PC-9 (cell line): ENCODE measurements around the gene GALNT1. TPM values are rescaled to one million over a fixed set of nuclear protein-coding genes. Genes with fewer than 3 reads are reported as not detected.

Experiments used
- BruUV-seq: library from RNA; stranded (reverse); fragments of 400-500 nt; replicated peaks from 2 replicates; lab custom pipeline; 2021; lab: Mats Ljungman, UMichigan
- CTCF ChIA-PET: fragments of 300-600 bp; sonication (Branson Sonifier 250); formaldehyde crosslinking; loops from one replicate; lab custom pipeline; 2022; ENCODE audit warnings: antibody characterized with exemption; lab: Charles Lee
- POLR2A ChIA-PET: fragments of 300-600 bp; sonication (Branson Sonifier 250); formaldehyde crosslinking; loops from one replicate; lab custom pipeline; 2022; ENCODE audit warnings: antibody characterized with exemption; ENCODE audit not compliant: unreplicated experiment; lab: Charles Lee
- DNase-seq, 2 experiments: peaks; one replicate each; pipeline versions ENCODE4 v3.0.0 to v3.0.0-alpha.2; 2015 to 2022; ENCODE audit warnings: mixed read lengths in 1 of 2
- H2AFZ ChIP-seq: fragments of 200-600 bp; sonication (generic); 2 replicates; pipeline ENCODE4 v1.8.1; 2017; ENCODE audit warnings: antibody characterized with exemption
- H3F3A ChIP-seq: fragments of 200-600 bp; sonication (generic); 2 replicates; pipeline ENCODE4 v1.8.1; 2017; ENCODE audit warnings: antibody characterized with exemption, mild to moderate bottlenecking, low read depth; ENCODE audit not compliant: insufficient read depth
- H3K27ac ChIP-seq: fragments of 200-600 bp; sonication (generic); 2 replicates; pipeline ENCODE4 v1.6.1; 2016; ENCODE audit warnings: mixed run types
- H3K27me3 ChIP-seq: fragments of 200-600 bp; sonication (generic); 2 replicates; pipeline ENCODE4 v1.6.1; 2016; ENCODE audit warnings: low read depth, mixed run types; ENCODE audit not compliant: insufficient read depth
- H3K36me3 ChIP-seq: fragments of 200-600 bp; sonication (generic); 2 replicates; pipeline ENCODE4 v1.6.1; 2016; ENCODE audit warnings: low read depth, mixed run types
- H3K4me1 ChIP-seq: fragments of 200-600 bp; sonication (generic); replicated peaks from 2 replicates; pipeline ENCODE4 v1.6.1; 2016; ENCODE audit warnings: mixed run types; ENCODE audit not compliant: insufficient read depth
- H3K4me2 ChIP-seq: fragments of 200-600 bp; sonication (generic); 2 replicates; pipeline ENCODE4 v1.6.1; 2017; ENCODE audit warnings: mixed run types
- H3K4me3 ChIP-seq: fragments of 200-600 bp; sonication (generic); 2 replicates; pipeline ENCODE4 v1.6.1; 2016; ENCODE audit warnings: mixed run types
- H3K79me2 ChIP-seq: fragments of 200-600 bp; sonication (generic); 2 replicates; pipeline ENCODE4 v1.6.1; 2017; ENCODE audit warnings: low read depth, mixed run types
- H3K9me2 ChIP-seq: fragments of 200-600 bp; sonication (generic); 2 replicates; pipeline ENCODE4 v1.8.1; 2017; ENCODE audit warnings: mild to moderate bottlenecking; ENCODE audit not compliant: insufficient read depth
- H3K9me3 ChIP-seq: fragments of 200-600 bp; sonication (generic); 2 replicates; pipeline ENCODE4 v1.8.1; 2016; ENCODE audit warnings: low read depth; ENCODE audit not compliant: insufficient read depth
- H4K20me1 ChIP-seq: fragments of 200-600 bp; sonication (generic); 2 replicates; pipeline ENCODE4 v1.8.1; 2017; ENCODE audit not compliant: insufficient read depth
- EZH2 ChIP-seq: fragments of 200-600 bp; sonication (generic); IDR thresholded peaks from 2 replicates; pipeline ENCODE4 v1.8.0; 2017; ENCODE audit warnings: antibody characterized with exemption, low read depth
- intact Hi-C: fragments of 100-400 bp; cut with micrococcal nuclease; formaldehyde crosslinking; loops from one replicate; pipeline ENCODE4 v1.10.0; 2022; ENCODE audit not compliant: unreplicated experiment
- total RNA-seq: library from RNA; stranded (reverse); gene quantifications from 2 replicates; pipeline ENCODE4 v1.2.3, GENCODE V29; 2021
- TF ChIP-seq, protein P1 (sequence below): fragments of 200-600 bp; sonication (generic); conservative IDR thresholded peaks from 2 replicates; pipeline ENCODE4 v1.6.1; 2017; ENCODE audit warnings: mixed run types, antibody characterized with exemption, mild to moderate bottlenecking, moderate library complexity

GALNT1 gene
- total RNA-seq, 1 experiment from 2014 or later: 88.9 TPM

DNA sequence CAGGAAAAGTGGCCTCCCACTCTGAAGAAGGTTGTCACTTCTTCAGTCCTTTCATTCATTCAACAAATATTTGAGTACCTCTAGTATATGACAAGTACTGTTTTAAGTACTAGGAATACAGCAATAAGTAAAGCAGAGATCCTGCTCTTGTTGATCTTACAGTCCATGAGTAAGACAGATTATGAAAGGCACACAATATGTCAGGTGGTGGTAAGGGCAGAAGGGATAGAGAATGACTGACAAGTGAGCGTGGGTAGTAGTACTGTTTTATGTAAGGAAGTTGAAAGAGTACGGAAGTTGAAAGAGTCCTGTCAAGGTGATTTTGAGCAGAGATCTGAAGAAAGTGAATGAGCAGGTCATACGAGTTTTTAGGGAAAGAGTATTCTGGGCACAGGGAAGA lies 111.3 kb downstream of the GALNT1 start:
- no peak overlapping the region for H2AFZ ChIP-seq
- no peaks in the 10 kb centered on the region for H3K9me2 ChIP-seq
- no peaks in the 10 kb centered on the region for H3K4me1 ChIP-seq
- CTCF ChIA-PET: no interaction called here
- no peaks in the 10 kb centered on the region for H3K36me3 ChIP-seq
- H3K27ac ChIP-seq: no peak overlapping the region
- no peaks in the 10 kb centered on the region for H3F3A ChIP-seq
- no peaks in the 10 kb centered on the region for H3K9me3 ChIP-seq
- intact Hi-C loops: no loop called here
- no peaks in the 10 kb centered on the region for H3K27me3 ChIP-seq
- H3K79me2 ChIP-seq: no peaks in the 10 kb centered on the region
- H4K20me1 ChIP-seq: no peaks in the 10 kb centered on the region
- TF ChIP-seq, protein P1, sequence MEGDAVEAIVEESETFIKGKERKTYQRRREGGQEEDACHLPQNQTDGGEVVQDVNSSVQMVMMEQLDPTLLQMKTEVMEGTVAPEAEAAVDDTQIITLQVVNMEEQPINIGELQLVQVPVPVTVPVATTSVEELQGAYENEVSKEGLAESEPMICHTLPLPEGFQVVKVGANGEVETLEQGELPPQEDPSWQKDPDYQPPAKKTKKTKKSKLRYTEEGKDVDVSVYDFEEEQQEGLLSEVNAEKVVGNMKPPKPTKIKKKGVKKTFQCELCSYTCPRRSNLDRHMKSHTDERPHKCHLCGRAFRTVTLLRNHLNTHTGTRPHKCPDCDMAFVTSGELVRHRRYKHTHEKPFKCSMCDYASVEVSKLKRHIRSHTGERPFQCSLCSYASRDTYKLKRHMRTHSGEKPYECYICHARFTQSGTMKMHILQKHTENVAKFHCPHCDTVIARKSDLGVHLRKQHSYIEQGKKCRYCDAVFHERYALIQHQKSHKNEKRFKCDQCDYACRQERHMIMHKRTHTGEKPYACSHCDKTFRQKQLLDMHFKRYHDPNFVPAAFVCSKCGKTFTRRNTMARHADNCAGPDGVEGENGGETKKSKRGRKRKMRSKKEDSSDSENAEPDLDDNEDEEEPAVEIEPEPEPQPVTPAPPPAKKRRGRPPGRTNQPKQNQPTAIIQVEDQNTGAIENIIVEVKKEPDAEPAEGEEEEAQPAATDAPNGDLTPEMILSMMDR: no peak
- no peak for TF ChIP-seq EZH2
- no TSS peak for BruUV-seq
- POLR2A ChIA-PET: no interaction called here
- DNase-seq: no peak
- H3K4me2 ChIP-seq: no peak overlapping the region
- H3K4me3 ChIP-seq: no peak overlapping the region

DNA sequence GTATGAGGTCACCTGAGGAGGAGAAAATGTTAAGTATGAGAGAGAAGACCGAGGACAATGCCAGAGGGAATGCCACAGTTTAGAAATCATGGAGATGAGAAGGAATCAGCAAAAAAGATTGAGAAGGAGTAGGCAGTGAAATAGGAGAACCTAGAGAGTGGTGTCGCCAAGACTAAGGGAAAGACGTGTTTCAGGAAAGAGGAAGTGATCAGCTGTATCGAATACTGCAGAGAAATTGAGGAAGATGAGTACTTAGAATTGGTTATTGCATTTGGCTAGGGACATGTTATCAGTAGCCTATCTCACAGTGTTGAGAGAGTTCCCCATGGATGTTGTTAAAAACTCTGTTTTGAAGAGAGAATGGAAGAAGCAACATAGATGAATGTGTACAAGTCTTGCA lies 112.3 kb downstream of the GALNT1 start:
- no peaks in the 10 kb centered on the region for H3F3A ChIP-seq
- no peaks in the 10 kb centered on the region for H3K27me3 ChIP-seq
- BruUV-seq: no TSS peak
- H3K9me2 ChIP-seq: no peaks in the 10 kb centered on the region
- H3K9me3 ChIP-seq: no peaks in the 10 kb centered on the region
- DNase-seq: no peak
- H3K27ac ChIP-seq: no peak overlapping the region
- ChIA-PET CTCF (no interaction called here), POLR2A (no interaction called here)
- H3K4me2 ChIP-seq: no peak overlapping the region
- no peaks in the 10 kb centered on the region for H3K79me2 ChIP-seq
- TF ChIP-seq, protein P1: no peak
- no peak for TF ChIP-seq EZH2
- no peak overlapping the region for H2AFZ ChIP-seq
- intact Hi-C loops: no loop called here
- no peak overlapping the region for H3K4me3 ChIP-seq
- H3K36me3 ChIP-seq: no peaks in the 10 kb centered on the region
- H4K20me1 ChIP-seq: no peaks in the 10 kb centered on the region
- H3K4me1 ChIP-seq: no peaks in the 10 kb centered on the region

DNA sequence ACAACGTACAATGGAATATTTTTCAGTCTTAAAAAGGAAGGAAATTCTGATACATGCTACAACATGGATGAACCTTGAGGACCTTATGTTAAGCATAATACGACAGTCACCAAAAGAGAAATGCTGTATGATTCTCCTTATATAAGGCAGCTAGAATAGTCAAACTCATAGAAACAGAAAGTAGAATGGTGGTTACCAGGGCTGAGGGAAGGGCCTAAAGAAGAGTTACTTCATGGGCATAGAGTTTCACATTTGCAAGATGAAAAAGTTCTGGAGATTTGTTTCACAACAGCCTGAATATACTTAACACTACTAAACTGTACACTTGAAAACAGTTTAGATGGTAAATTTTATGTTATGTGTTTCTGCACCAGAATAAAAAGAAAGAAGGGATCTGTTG lies 113.3 kb downstream of the GALNT1 start:
- CTCF ChIA-PET: no interaction called here

More for the DNA sequence above, 113.3 kb downstream of the GALNT1 start:
- Histone ChIP-seq H2AFZ (no peak overlapping the region), H3K4me2 (no peak overlapping the region), H3F3A (no peaks in the 10 kb centered on the region), H4K20me1 (no peaks in the 10 kb centered on the region), H3K9me2 (no peaks in the 10 kb centered on the region), H3K27ac (no peak overlapping the region), H3K79me2 (no peaks in the 10 kb centered on the region), H3K9me3 (no peaks in the 10 kb centered on the region), H3K4me3 (no peak overlapping the region), H3K4me1 (no peaks in the 10 kb centered on the region), H3K27me3 (no peaks in the 10 kb centered on the region), H3K36me3 (no peaks in the 10 kb centered on the region)
- BruUV-seq: no TSS peak
- DNase-seq: no peak
- POLR2A ChIA-PET: interaction anchor here (0.6 kb wide), 1 partner anchor 37 kb away, joined by 3 read pairs; no protein-coding TSS in a partner anchor
- TF ChIP-seq EZH2: no peak
- TF ChIP-seq, protein P1: no peak
- intact Hi-C loops: no loop called here
